ENCODE data around the gene LAMB4.

- no peak for TF ChIP-seq EZH2phosphoT487 (IDR thresholded peaks at IDR 0.05; ENCODE audit: borderline replicate concordance, low read length)
- TF ChIP-seq CTCF (IDR thresholded peaks at IDR 0.05; ENCODE audit: low read depth, low read length, poor library complexity, severe bottlenecking) = no peak
These were observed 131.3 kb downstream of the LAMB4 start for GRCh38 chr7:107998660-107999480.
